K562 (cell line): ENCODE measurements around the gene SFXN3. TPM values are rescaled to one million over a fixed set of nuclear protein-coding genes. Genes with fewer than 3 reads are reported as not detected.

Experiments
- CBFA2T3 ChIP-seq: fragments of 450-650 bp; IDR thresholded peaks from 2 replicates; pipeline ENCODE4 v1.6.1; 2017
- CEBPB ChIP-seq: fragments of 450-650 bp; IDR thresholded peaks from 2 replicates; pipeline ENCODE4 v1.6.1; 2016; ENCODE audit warnings: missing genetic modification characterization, missing compliant biosample characterization
- DPF2 ChIP-seq: fragments of 450-650 bp; IDR thresholded peaks from 2 replicates; pipeline ENCODE4 v1.6.1; 2016
- RCOR1 ChIP-seq, 2 experiments: IDR thresholded peaks; 2 replicates each; pipeline ENCODE4 v1.6.1; 2012; ENCODE audit warnings: low read depth in 2 of 2, low read length in 2 of 2, borderline replicate concordance in 1 of 2, improper control_type of control experiment in 1 of 2
- SMARCA5 ChIP-seq: fragments of 450-650 bp; IDR thresholded peaks from 2 replicates; pipeline ENCODE4 v1.6.1; 2016
- ZNF436 ChIP-seq: fragments of 250-450, 450-650 bp; sonication (Bioruptor Pico); formaldehyde crosslinking; IDR thresholded peaks from 2 replicates; pipeline ENCODE4 v1.7.0; 2020; ENCODE audit warnings: mild to moderate bottlenecking
- polyA plus RNA-seq, 8 experiments: library from polyadenylated mRNA; depleted of rRNA in 4 of 8; stranded (reverse) in 5 of 8; unstranded in 3 of 8; fragments of >200 nt; fragmentation: Nextera tagmentation in 2 of 8; fragmentation: Illumina TruSeq in 1 of 8; extraction: Ambion mirVana in 2 of 8; extraction: Trizol in 1 of 8; gene quantifications; 2 replicates each; pipeline versions ENCODE4 v1.2.1 to v1.2.3, GENCODE V29; 2011 to 2014; ENCODE audit warnings: inconsistent platforms in 1 of 8, missing spikeins in 1 of 8
- total RNA-seq, 7 experiments: library from RNA; depleted of rRNA in 6 of 7; stranded (reverse); fragments of >200 nt in 6 of 7; fragmentation: Illumina TruSeq in 2 of 7; extraction: Trizol in 2 of 7; gene quantifications; 2 replicates each; pipeline versions ENCODE4 v1.2.1 to v1.2.3, GENCODE V29; 2011 to 2021; ENCODE audit warnings: low replicate concordance in 1 of 7
- TF ChIP-seq, protein P1 (sequence below): fragments of 450-650 bp; formaldehyde crosslinking; IDR thresholded peaks from 2 replicates; pipeline ENCODE4 v1.4.0; 2020; ENCODE audit warnings: mild to moderate bottlenecking, mixed read lengths
- TF ChIP-seq, protein P2 (sequence below), 2 experiments: IDR thresholded peaks in 1 of 2; conservative IDR thresholded peaks in 1 of 2; 2 replicates each; pipeline ENCODE4 v1.6.1; 2016; ENCODE audit warnings: low read depth in 2 of 2, mild to moderate bottlenecking in 1 of 2, missing compliant biosample characterization in 1 of 2, missing genetic modification characterization in 1 of 2, moderate library complexity in 1 of 2

Gene SFXN3
- total and polyA plus RNA-seq, 9 of the 15 experiments (the other 6 are each of a cell fraction or from before 2014, with no cell fraction given) = 0.24 to 4.6 (median 0.86) TPM

DNA sequence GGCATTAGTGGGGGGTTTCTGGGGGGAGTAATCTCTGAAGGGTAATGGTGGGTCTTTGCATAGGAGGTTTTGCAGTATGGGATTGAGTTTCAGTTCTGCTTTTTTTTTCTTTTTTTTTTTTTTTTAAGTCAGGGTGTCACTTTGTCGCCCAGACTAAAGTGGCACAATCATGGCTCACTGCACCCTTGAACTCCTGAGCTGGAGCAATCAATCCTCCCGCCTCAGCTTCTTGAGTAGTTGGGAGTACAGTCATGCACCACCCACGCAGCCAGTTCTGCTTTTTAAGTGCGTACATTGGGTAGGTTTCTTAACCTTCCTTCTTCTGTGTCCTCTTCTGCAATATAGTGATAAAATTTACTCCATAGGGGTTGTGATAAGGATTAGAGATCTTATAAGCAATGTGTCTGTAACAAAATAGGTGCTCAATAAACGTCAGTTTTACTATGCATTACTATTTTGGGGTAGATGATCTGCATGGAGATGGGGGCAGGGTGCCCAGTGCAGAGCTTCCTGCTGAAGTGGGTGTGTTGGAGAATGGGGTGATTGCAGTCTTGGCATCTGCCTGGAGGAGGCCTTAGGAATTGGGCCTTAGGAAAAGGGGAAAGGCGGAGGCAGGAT lies 40.3 kb downstream of the SFXN3 start (continued):
- TF ChIP-seq, protein P1, sequence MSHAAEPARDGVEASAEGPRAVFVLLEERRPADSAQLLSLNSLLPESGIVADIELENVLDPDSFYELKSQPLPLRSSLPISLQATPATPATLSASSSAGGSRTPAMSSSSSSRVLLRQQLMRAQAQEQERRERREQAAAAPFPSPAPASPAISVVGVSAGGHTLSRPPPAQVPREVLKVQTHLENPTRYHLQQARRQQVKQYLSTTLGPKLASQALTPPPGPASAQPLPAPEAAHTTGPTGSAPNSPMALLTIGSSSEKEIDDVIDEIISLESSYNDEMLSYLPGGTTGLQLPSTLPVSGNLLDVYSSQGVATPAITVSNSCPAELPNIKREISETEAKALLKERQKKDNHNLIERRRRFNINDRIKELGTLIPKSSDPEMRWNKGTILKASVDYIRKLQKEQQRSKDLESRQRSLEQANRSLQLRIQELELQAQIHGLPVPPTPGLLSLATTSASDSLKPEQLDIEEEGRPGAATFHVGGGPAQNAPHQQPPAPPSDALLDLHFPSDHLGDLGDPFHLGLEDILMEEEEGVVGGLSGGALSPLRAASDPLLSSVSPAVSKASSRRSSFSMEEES (CRISPR knock-in tag) = no peak
- peak; percentile 69; the same call in 1 of the 2 replicates for TF ChIP-seq DPF2
- TF ChIP-seq ZNF436 (CRISPR knock-in tag) = no peak
- 0 out of 2 replicates have a peak, but pooled peaks have one; percentile 45 for TF ChIP-seq SMARCA5
- peak; percentile 69 for TF ChIP-seq CBFA2T3
- peak; percentile 51 for TF ChIP-seq CEBPB (tag)
- TF ChIP-seq, protein P2, sequence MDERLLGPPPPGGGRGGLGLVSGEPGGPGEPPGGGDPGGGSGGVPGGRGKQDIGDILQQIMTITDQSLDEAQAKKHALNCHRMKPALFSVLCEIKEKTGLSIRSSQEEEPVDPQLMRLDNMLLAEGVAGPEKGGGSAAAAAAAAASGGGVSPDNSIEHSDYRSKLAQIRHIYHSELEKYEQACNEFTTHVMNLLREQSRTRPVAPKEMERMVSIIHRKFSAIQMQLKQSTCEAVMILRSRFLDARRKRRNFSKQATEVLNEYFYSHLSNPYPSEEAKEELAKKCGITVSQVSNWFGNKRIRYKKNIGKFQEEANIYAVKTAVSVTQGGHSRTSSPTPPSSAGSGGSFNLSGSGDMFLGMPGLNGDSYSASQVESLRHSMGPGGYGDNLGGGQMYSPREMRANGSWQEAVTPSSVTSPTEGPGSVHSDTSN (CRISPR knock-in tag; IDR thresholded peaks at IDR 0.05; ENCODE audit: low read depth) = no peak
- TF ChIP-seq, protein P2 (tag; conservative IDR thresholded peaks at IDR 0.05; ENCODE audit: low read depth) = peak; percentile 40; the same call in 1 of the 2 replicates
- 0 out of 4 replicates have a peak, but pooled peaks of 1 of the 2 experiments have one; percentile 13 for TF ChIP-seq RCOR1 (IDR thresholded peaks at IDR 0.05; ENCODE audit: borderline replicate concordance in 1 of 2, low read depth in 2 of 2, low read length in 2 of 2)
